ENCODE data around the gene USP37.

USP37 gene

DNA sequence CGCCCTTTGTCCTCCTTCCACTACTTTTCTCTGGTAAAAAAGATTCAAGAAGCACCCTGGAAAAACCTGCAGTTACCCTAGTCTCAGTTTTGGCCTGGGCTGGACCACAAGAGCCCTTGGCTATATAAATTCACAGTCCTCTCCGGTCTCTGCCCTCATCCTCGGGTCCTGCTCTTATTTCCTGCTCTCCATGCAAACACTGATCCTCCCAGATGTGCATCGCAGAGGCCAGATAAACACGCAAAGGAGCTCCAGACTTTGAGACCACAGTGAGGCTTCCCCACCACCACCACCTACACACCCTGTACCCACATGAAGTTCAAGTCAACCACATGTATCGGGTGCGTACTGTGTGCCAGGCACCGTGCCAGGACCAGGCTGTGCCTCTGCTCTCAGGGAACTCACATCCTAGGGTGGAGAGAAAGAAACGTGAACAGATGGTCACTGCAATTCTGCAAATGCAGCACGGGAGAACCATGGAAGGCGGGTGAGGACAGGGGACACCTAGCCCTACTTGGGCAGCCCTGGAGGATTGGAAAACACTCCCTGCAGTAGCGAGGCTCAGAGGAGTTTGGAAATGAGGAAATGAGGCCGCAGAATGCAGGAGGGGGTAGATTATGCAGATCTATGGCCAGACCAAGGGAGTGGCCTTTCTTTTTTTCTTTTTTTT, 161.1 kb downstream of the USP37 start:
- H3K27me3 Mint-ChIP-seq, result peaks cover 17% of the 10 kb centered on the region
- DNase-seq (peak; percentile 61 to 78), ATAC-seq (peak; percentile 69)
- H3K4me1 Mint-ChIP-seq, result peaks cover 63% of the 10 kb centered on the region
- no peaks in the 10 kb centered on the region for H3K9me3 Mint-ChIP-seq
- peak overlapping the region; percentile 83 to 85 for H3K4me3 Mint-ChIP-seq
- peak overlapping the region; percentile 69 to 92 for H3K27ac Mint-ChIP-seq

DNA sequence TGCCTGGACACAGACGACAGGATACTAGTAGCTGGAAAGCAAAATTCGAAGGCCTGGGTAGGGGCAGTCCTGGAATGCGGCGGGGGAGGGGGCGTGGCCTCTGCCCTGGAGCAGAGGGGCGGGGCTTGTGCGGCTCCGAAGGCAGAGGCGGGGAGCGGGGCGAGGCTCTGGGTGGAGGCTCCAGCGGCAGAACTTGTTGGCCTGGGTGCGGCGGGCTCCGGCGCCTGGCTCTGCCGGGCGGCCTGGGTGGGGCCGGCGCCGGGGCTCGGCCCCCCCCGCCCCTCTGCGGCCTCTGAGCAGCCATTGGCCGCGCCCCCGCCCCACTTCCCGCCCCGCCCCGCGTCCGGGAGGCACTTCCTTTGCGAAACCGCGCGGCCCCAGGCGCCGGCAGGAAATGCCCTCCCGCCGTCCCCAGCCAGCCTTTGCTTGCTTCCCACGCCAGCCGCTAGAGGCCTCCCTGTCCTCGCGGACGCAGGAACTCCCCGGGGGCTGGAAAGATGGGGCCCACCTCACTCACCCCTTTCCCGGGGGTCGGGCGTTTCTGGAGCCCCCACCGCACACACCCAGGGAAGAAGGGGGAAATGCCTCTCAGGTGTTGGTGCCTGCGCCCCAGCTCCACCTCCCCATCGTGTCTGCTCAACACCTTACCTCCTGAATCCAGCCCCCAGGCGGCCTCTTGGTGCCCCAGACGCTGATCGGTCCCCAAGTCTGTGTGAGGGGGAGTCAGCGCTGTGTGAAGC, 161.8 kb downstream of the USP37 start:
- H3K4me3 Mint-ChIP-seq, result peak overlapping the region; percentile 83 to 85
- DNase-seq (peak; percentile 90 to 92), ATAC-seq (peak; percentile 84)
- H3K27me3 Mint-ChIP-seq, result peaks cover 17% of the 10 kb centered on the region
- H3K9me3 Mint-ChIP-seq, result no peaks in the 10 kb centered on the region
- H3K27ac Mint-ChIP-seq, result peak overlapping the region; percentile 88 to 92
- H3K4me1 Mint-ChIP-seq, result peaks cover 70% of the 10 kb centered on the region

DNA sequence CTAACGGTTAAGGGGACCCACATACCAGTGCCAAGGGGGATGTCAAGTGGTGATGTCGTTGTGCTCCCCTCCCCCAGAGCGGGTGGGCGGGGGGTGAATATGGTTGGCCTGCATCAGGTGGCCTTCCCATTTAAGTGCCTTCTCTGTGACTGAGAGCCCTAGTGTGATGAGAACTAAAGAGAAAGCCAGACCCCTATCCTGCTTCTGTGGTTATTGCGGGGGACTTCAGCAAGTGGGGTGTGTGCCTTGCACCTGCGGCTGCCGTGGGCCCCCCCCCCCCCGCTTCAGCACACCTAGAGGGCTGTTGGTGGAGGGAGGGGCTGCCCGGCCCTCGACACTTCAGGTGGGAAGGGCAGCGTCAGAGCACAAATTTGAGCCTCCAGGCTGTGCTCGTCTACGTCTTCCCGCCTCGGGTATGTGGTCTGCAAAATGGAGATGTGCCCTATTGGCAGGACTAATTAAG, 162.4 kb downstream of the USP37 start:
- H3K9me3 Mint-ChIP-seq, result no peaks in the 10 kb centered on the region
- DNase-seq (no peak), ATAC-seq (peak; percentile 52)
- peak overlapping the region in 1 of 2 donors; percentile 88 for H3K27ac Mint-ChIP-seq
- peaks cover 76% of the 10 kb centered on the region for H3K4me1 Mint-ChIP-seq
- peak overlapping the region; percentile 78 to 81 for H3K4me3 Mint-ChIP-seq
- H3K27me3 Mint-ChIP-seq, result peaks cover 17% of the 10 kb centered on the region

DNA sequence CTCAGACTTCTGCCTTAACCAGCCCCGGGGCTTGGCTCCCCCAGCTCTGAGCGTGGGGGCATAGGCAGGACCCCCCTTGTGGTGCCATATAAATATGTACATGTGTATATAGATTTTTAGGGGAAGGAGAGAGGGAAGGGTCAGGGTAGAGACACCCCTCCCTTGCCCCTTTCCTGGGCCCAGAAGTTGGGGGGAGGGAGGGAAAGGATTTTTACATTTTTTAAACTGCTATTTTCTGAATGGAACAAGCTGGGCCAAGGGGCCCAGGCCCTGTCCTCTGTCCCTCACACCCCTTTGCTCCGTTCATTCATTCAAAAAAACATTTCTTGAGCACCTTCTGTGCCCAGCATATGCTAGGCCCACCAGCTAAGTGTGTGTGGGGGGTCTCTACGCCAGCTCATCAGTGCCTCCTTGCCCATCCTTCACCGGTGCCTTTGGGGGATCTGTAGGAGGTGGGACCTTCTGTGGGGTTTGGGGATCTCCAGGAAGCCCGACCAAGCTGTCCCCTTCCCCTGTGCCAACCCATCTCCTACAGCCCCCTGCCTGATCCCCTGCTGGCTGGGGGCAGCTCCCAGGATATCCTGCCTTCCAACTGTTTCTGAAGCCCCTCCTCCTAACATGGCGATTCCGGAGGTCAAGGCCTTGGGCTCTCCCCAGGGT, 162.9 kb downstream of the USP37 start:
- H3K27me3 Mint-ChIP-seq, result peaks cover 17% of the 10 kb centered on the region
- DNase-seq, result no peak
- H3K9me3 Mint-ChIP-seq, result no peaks in the 10 kb centered on the region
- ATAC-seq, result no peak
- peak overlapping the region in 1 of 2 donors; percentile 22 for H3K27ac Mint-ChIP-seq
- H3K4me1 Mint-ChIP-seq, result peaks cover 76% of the 10 kb centered on the region
- peak overlapping the region; percentile 78 to 81 for H3K4me3 Mint-ChIP-seq

DNA sequence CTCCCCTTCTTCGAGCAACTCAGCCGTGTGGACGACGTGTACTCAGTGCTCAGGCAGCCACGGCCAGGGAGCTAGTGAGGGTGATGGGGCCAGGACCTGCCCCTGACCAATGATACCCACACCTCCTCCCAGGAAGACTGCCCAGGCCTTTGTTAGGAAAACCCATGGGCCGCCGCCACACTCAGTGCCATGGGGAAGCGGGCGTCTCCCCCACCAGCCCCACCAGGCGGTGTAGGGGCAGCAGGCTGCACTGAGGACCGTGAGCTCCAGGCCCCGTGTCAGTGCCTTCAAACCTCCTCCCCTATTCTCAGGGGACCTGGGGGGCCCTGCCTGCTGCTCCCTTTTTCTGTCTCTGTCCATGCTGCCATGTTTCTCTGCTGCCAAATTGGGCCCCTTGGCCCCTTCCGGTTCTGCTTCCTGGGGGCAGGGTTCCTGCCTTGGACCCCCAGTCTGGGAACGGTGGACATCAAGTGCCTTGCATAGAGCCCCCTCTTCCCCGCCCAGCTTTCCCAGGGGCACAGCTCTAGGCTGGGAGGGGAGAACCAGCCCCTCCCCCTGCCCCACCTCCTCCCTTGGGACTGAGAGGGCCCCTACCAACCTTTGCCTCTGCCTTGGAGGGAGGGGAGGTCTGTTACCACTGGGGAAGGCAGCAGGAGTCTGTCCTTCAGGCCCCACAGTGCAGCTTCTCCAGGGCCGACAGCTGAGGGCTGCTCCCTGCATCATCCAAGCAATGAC, 163.6 kb downstream of the USP37 start:
- Mint-ChIP-seq H3K4me1 (peaks cover 76% of the 10 kb centered on the region), H3K4me3 (peak overlapping the region in 1 of 2 donors; percentile 46)
- ATAC-seq, result no peak

DNA sequence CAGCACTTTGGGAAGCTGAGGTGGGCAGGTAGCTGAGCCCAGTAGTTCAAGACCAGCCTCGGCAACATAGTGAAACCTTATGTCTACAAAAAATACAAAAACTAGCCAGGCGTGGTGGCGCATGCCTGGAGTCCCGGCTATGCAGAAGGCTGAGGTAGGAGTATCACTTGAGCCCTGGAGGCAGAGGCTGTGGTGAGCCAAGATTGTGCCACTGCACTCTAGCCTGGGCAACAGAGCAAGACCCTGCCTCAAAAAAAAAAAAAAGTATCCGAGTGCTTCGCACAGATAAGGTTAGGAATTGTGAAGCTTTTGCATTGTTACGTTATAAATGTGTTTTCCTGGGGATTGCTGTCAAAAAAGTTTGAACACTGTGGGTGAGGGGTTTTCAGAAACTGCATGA, 164.3 kb downstream of the USP37 start:
- Mint-ChIP-seq H3K9me3 (no peaks in the 10 kb centered on the region), H3K4me3 (no peak overlapping the region), H3K27ac (no peak overlapping the region), H3K4me1 (peaks cover 76% of the 10 kb centered on the region), H3K27me3 (peaks cover 17% of the 10 kb centered on the region)
- ATAC-seq, result no peak
- DNase-seq, result no peak

More for the DNA sequence above, 163.6 kb downstream of the USP37 start:
- DNase-seq, result no peak
- Mint-ChIP-seq H3K9me3 (no peaks in the 10 kb centered on the region), H3K27ac (peak overlapping the region in 1 of 2 donors; percentile 22), H3K27me3 (peaks cover 17% of the 10 kb centered on the region)

DNA sequence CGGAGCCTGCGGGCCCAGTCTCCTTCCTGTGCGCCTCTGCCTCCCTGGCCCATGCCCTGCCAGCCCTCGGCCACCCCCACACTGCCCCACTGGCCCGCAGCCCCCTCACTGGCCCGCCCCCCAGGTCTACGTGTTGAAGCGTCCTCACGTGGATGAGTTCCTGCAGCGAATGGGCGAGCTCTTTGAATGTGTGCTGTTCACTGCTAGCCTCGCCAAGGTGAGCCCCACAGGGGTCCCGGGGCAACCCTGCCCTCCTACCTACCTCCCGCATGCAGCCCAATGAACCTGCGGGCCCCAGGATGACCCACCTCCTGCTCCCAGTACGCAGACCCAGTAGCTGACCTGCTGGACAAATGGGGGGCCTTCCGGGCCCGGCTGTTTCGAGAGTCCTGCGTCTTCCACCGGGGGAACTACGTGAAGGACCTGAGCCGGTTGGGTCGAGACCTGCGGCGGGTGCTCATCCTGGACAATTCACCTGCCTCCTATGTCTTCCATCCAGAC, 165.2 kb downstream of the USP37 start:
- DNase-seq (no peak), ATAC-seq (no peak)
- Mint-ChIP-seq H3K9me3 (no peaks in the 10 kb centered on the region), H3K4me1 (peaks cover 71% of the 10 kb centered on the region), H3K27ac (no peak overlapping the region), H3K27me3 (peaks cover 9% of the 10 kb centered on the region), H3K4me3 (peak overlapping the region in 1 of 2 donors; percentile 31)

DNA sequence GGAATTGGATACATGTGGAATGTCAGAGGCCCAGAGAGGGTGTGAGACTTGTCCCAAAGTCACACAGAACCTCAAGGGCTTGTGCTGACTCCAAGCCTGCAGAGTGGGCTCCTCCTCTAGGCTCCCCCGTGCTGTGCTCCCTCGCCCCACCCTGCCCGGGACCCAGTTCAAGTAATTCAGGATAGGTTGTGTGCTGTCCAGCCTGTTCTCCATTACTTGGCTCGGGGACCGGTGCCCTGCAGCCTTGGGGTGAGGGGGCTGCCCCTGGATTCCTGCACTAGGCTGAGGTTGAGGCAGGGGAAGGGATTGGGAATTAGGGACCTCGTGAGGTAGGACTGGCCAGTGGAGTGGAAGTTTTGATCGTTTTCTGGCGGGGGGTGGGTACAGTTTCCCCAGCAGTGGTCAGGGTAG, 165.7 kb downstream of the USP37 start:
- H3K27ac Mint-ChIP-seq, result no peak overlapping the region
- H3K4me1 Mint-ChIP-seq, result peaks cover 71% of the 10 kb centered on the region
- no peak for ATAC-seq
- DNase-seq, result no peak
- H3K27me3 Mint-ChIP-seq, result peaks cover 4% of the 10 kb centered on the region
- no peaks in the 10 kb centered on the region for H3K9me3 Mint-ChIP-seq
- peak overlapping the region in 1 of 2 donors; percentile 15 for H3K4me3 Mint-ChIP-seq

DNA sequence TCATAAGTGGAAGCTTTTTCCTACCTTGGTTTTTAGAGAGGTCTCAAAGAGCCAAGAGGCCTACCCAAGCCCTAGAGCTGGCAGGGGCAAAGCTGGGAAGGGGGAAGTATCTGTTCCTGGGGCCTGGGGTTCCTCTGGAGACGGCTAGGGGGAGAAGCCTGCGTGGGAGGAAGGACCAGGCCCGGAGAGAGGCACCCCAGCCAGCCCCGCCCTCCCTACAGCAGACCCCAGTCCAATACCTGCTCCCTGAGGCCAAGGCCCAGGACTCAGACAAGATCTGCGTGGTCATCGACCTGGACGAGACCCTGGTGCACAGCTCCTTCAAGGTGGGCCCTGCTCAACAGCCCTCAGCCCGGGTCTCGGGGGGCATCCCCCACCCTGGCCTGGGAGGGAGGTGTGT, 166.3 kb downstream of the USP37 start:
- H3K9me3 Mint-ChIP-seq, result no peaks in the 10 kb centered on the region
- H3K4me3 Mint-ChIP-seq, result peak overlapping the region in 1 of 2 donors; percentile 99

DNA sequence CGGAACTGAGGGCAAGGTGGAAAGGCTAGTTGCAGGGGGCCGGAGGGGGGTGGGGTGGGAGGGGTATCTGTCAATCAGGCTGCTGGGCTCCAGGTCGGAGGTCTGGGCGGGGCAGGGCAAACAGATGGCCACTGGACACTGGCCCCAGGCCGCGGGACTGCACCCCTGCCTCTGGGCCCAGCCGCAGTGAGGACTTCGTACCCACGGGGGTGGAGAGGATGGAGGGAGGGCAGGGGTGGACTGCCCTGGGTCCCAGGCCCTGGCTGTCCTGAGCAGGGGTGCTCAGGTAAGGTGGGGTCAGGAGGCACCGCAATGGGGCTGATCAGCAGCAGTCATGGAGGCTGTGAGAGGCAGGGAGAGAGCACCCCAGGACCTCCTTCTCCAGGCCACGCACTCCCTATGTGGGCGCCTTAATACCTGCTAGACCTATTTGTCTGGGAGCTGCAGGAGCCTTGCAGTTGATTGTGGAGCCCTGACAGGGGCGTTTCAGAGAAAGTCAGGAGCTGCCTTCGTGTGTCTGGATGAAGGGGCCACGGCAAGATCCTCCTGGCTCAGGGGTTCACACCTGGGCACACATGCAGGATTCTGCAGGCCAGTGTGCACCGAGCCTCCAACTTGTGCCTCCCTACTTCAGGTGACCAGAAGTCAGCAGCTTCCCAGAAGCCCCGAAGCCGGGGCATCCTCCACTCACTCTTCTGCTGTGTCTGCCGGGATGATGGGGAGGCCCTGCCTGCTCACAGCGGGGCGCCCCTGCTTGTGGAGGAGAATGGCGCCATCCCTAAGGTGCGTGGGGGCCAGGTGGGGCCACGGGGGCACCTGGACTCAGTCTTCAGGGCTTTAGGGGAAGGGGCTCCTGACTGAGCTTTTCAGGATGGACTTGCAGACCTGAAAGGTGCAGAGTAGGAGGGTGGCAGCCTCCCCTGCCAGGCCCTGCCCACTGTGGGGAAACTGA, 166.9 kb downstream of the USP37 start:
- no peaks in the 10 kb centered on the region for H3K9me3 Mint-ChIP-seq
- ATAC-seq (no peak), DNase-seq (no peak)
- H3K4me3 Mint-ChIP-seq, result peak overlapping the region; percentile 95 to 99
- peaks cover 73% of the 10 kb centered on the region for H3K4me1 Mint-ChIP-seq
- no peaks in the 10 kb centered on the region for H3K27me3 Mint-ChIP-seq
- peak overlapping the region in 1 of 2 donors; percentile 71 for H3K27ac Mint-ChIP-seq

More for the DNA sequence above, 166.3 kb downstream of the USP37 start:
- ATAC-seq, result no peak
- Mint-ChIP-seq H3K4me1 (peaks cover 71% of the 10 kb centered on the region), H3K27me3 (no peaks in the 10 kb centered on the region), H3K27ac (no peak overlapping the region)
- no peak for DNase-seq
